Measurements from ENCODE around the gene MSMB.

DNA sequence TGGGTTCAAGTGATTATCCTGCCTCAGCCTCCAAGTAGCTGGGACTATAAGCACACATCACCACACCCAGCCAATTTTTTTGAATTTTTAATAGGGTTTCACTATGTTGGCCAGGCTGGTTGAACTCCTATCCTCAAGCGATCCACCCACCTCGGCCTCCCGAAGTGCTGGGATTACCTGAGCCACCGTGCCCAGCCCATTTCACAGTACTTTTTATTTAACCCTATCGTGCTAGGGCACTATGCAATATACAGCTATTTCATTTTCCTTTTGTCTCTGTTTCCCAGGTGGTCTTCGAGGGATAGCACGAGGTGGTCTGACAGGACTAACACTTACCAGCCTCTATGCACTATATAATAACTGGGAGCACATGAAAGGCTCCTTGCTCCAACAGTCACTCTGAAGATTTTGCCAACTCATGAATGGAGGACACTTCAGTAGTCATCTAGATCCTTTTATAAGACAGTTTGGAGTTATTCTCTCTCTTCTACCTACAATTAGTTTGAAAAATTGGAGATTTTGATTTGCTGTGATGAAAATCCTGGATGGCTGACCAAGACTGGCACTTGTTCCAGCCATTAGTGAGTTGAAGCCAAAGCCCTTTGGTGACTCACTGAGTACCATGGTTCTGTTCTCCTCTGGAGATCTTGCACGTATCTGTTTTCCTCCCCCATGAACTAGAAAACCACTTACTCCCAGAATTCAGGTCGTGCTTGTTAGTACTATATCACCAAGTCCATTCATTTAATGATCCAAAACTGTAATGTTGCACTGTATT lies 43.0 kb downstream of the MSMB start:
- TF ChIP-seq, protein P1, sequence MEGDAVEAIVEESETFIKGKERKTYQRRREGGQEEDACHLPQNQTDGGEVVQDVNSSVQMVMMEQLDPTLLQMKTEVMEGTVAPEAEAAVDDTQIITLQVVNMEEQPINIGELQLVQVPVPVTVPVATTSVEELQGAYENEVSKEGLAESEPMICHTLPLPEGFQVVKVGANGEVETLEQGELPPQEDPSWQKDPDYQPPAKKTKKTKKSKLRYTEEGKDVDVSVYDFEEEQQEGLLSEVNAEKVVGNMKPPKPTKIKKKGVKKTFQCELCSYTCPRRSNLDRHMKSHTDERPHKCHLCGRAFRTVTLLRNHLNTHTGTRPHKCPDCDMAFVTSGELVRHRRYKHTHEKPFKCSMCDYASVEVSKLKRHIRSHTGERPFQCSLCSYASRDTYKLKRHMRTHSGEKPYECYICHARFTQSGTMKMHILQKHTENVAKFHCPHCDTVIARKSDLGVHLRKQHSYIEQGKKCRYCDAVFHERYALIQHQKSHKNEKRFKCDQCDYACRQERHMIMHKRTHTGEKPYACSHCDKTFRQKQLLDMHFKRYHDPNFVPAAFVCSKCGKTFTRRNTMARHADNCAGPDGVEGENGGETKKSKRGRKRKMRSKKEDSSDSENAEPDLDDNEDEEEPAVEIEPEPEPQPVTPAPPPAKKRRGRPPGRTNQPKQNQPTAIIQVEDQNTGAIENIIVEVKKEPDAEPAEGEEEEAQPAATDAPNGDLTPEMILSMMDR (IDR thresholded peaks at IDR 0.05): no peak
- TF ChIP-seq POLR2A (IDR thresholded peaks at IDR 0.05): no peak
- TF ChIP-seq POLR2AphosphoS5 (IDR thresholded peaks at IDR 0.05): no peak

Measured in breast epithelium (tissue), 3 donors.